ENCODE results near the gene ZNF609. TPM values are rescaled to one million over a fixed set of nuclear protein-coding genes. Genes with fewer than 3 reads are reported as not detected.

The ZNF609 gene
- total RNA-seq, 2 donors from 2014 or later = 17.9 to 22.7 TPM

DNA sequence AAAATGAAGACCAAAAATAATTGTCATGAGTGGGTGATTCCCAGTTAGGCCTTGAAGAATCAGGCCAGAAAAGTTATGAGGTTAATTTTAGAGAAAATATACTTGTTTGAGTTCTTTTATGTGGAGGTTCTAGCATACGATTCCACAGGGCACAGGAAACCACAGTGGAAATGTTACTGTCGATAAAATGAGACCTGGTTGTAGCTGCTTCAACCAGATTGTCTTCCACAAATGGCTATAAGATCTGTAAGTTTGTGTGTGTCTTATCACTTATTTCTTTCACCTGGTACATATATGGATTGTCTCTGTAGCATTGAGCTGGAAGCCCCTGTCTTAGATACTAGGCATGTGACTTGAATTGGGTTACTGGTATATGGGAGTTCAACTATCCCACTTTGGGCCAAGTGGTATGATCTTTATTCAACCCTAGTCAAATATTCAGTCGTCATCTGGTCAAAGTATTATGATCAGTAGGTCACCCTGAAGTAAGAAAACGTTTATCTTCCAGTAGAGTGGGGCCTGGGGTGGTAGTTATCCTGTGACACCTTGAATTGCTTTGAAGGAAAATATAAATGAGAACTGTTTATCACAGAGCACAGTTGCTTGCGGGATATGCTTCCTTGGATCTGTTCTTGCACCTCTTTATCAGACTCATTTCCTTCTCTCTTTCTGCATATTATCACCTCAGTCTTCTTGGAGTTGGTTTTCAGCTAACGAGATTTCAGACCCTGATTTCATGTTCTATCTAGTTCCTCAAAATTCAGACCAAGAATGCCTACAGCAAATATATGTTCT, 21.5 kb upstream of the ZNF609 start:
- ATAC-seq (no peak), DNase-seq (no peak)
- Histone ChIP-seq H3K9me3 (no peaks in the 10 kb centered on the region), H3K4me1 (peaks cover 9% of the 10 kb centered on the region), H3K27me3 (no peaks in the 10 kb centered on the region), H3K36me3 (replicated peaks in 1 of 2; ENCODE audit: insufficient read depth in 1 of 2, low read depth in 2 of 2) (no peaks in the 10 kb centered on the region), H3K27ac (no peak overlapping the region), H3K4me3 (no peak overlapping the region)
- TF ChIP-seq, protein P1, sequence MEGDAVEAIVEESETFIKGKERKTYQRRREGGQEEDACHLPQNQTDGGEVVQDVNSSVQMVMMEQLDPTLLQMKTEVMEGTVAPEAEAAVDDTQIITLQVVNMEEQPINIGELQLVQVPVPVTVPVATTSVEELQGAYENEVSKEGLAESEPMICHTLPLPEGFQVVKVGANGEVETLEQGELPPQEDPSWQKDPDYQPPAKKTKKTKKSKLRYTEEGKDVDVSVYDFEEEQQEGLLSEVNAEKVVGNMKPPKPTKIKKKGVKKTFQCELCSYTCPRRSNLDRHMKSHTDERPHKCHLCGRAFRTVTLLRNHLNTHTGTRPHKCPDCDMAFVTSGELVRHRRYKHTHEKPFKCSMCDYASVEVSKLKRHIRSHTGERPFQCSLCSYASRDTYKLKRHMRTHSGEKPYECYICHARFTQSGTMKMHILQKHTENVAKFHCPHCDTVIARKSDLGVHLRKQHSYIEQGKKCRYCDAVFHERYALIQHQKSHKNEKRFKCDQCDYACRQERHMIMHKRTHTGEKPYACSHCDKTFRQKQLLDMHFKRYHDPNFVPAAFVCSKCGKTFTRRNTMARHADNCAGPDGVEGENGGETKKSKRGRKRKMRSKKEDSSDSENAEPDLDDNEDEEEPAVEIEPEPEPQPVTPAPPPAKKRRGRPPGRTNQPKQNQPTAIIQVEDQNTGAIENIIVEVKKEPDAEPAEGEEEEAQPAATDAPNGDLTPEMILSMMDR (IDR thresholded peaks at IDR 0.05) = no peak
- TF ChIP-seq POLR2A (IDR thresholded peaks at IDR 0.05) = no peak
- intact Hi-C loops (cut with DNase I) = no loop called here
- 62 to 81% methylated on average over 6 of the region's 6 CpGs for WGBS, 2 donors

DNA sequence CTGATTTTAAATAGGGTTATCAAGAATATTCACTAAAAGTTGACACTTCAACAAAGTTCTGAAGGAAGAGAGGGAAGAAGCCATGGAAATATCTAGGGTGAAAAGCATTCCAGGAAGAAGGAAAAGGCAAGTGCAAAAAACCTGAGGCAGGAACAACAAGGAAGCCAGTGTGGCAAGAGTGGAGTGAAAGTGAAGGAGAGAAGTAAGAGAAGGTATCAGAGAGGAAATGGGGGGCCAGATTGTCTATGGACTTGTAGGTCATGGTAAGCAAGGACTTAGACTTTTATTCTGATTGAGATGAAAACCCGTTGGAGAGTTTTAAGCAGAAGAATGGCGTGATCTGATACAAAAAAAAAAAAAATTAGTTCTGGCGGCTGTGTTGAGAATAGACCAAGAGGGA, 18.5 kb upstream of the ZNF609 start:
- Histone ChIP-seq H3K4me3 (no peak overlapping the region), H3K36me3 (replicated peaks in 1 of 2; ENCODE audit: insufficient read depth in 1 of 2, low read depth in 2 of 2) (no peaks in the 10 kb centered on the region), H3K9me3 (no peaks in the 10 kb centered on the region), H3K27me3 (no peaks in the 10 kb centered on the region), H3K4me1 (peaks cover 17% of the 10 kb centered on the region), H3K27ac (no peak overlapping the region)
- 90 to 95% methylated on average over 3 of the region's 3 CpGs for WGBS, 2 donors
- DNase-seq (no peak), ATAC-seq (no peak)
- intact Hi-C loops (cut with DNase I) = no loop called here
- no peak for TF ChIP-seq POLR2A (IDR thresholded peaks at IDR 0.05)
- TF ChIP-seq, protein P1 (IDR thresholded peaks at IDR 0.05) = no peak

DNA sequence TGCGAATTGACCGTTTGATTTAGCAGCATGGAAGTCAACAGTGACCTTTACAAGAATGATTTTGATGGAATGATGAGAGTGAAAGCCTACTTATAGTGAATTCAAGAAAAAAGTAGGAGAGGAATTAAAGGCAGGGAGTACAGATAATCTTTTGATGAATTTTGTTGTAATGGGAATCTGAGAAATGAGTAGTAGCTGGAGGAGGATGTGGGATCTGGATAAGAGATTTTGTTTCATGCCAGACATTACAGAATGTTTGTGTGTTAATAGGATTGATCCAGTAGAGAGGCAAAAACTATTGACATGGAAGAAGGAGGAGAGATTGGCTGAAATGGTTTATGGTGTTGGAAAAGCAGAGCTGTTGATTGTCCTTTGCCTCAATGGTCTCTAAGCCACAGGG, 17.4 kb upstream of the ZNF609 start:
- no peaks in the 10 kb centered on the region for H3K9me3 ChIP-seq
- peak overlapping the region in 3 of 4 donors; percentile 4 to 74 (median 19) for H3K27ac ChIP-seq
- peaks cover 17% of the 10 kb centered on the region for H3K4me1 ChIP-seq
- 83 to 91% methylated on average over 2 of the region's 2 CpGs for WGBS, 2 donors
- no peak for DNase-seq
- intact Hi-C loops (cut with DNase I) = no loop called here
- TF ChIP-seq, protein P1 (IDR thresholded peaks at IDR 0.05) = no peak
- no peak for TF ChIP-seq POLR2A (IDR thresholded peaks at IDR 0.05)
- no peak overlapping the region for H3K4me3 ChIP-seq
- no peaks in the 10 kb centered on the region for H3K27me3 ChIP-seq
- ATAC-seq = no peak
- H3K36me3 ChIP-seq (replicated peaks in 1 of 2; ENCODE audit: insufficient read depth in 1 of 2, low read depth in 2 of 2) = no peaks in the 10 kb centered on the region

DNA sequence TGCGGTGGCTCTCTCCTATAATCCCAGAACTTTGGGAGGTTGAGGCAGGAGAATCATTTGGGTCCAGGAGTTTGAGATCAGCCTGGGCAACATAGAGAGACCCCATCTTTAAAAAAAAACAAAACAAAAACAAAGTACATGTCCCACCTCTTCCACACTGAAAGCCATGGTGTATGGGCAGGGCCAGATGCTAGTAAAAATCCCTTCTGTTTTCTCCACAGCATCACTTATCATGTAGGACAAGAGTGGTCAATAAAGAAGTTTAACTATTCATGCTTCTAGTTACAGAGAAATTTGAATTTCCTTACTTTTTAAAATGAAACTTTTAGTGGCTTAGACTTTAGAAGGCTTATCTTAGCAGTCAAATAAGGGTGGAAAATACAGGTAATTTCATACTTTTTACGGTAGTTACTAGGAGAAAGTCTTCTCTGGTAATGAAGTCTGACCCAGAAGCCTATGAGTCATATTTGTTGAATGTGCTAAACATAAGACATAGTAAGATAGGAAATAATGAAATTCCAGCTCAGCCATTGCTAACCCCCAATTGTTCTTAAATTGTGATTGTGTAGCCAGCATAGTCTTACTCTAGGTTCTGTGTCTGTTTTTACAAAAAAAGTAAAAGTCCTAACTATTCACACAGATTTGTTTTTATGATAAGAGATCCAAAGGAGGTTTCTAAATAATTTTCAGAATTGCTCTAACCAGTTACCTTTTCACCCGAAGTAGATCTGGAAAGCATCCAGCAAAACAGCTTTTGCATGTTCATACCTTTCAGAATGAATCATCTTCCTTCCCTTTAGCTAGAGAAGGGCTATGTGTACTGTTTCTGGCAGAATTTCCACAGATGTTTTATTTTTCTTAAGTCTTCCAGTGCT, 16.4 kb upstream of the ZNF609 start:
- DNase-seq (peak in 2 of 4 donors; percentile 27 to 41), ATAC-seq (no peak)
- Histone ChIP-seq H3K36me3 (replicated peaks in 1 of 2; ENCODE audit: insufficient read depth in 1 of 2, low read depth in 2 of 2) (no peaks in the 10 kb centered on the region), H3K27ac (peak overlapping the region in 3 of 4 donors; percentile 2 to 74 (median 30)), H3K4me1 (peaks cover 17% of the 10 kb centered on the region), H3K4me3 (no peak overlapping the region), H3K9me3 (no peaks in the 10 kb centered on the region), H3K27me3 (no peaks in the 10 kb centered on the region)
- intact Hi-C loops (cut with DNase I) = no loop called here
- WGBS, 2 donors = 46 to 48% methylated on average over 3 of the region's 3 CpGs
- TF ChIP-seq, protein P1 (IDR thresholded peaks at IDR 0.05) = no peak
- no peak for TF ChIP-seq POLR2A (IDR thresholded peaks at IDR 0.05)

Measured in body of pancreas (tissue), 4 donors.